ENCODE measurements around the gene TNRC6B.

DNA sequence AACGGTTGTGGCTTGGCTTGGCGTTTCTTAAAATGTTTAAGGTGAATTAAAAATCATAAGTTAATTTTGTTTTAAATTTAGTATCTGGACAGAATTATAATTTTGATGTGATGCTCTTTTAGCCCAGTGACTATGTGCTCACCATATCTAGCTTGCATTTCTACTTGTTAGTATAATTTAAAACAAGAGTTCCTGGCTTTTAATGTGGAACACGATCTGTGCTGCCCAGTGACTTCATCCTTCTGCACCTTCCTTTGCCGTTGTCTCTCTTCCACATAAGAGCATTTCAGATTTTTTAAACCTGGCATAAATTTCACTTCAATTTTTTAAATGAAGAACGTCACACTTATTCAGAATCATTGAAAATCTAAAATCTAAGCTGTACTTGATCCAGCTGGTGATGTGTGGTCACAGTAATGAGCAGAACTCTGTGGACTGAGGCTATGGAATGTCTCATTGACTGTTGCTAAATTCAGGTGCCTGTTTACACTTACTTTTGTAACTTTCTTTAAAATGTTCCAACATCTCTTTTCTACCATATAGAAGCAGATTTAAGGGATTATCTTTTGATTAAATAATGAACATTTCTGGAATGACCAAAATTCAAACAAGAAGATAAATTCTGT is 93.1 kb downstream of the TNRC6B start:
- TF ChIP-seq, protein P1, sequence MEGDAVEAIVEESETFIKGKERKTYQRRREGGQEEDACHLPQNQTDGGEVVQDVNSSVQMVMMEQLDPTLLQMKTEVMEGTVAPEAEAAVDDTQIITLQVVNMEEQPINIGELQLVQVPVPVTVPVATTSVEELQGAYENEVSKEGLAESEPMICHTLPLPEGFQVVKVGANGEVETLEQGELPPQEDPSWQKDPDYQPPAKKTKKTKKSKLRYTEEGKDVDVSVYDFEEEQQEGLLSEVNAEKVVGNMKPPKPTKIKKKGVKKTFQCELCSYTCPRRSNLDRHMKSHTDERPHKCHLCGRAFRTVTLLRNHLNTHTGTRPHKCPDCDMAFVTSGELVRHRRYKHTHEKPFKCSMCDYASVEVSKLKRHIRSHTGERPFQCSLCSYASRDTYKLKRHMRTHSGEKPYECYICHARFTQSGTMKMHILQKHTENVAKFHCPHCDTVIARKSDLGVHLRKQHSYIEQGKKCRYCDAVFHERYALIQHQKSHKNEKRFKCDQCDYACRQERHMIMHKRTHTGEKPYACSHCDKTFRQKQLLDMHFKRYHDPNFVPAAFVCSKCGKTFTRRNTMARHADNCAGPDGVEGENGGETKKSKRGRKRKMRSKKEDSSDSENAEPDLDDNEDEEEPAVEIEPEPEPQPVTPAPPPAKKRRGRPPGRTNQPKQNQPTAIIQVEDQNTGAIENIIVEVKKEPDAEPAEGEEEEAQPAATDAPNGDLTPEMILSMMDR (IDR thresholded peaks at IDR 0.05): no peak
- TF ChIP-seq POLR2AphosphoS5 (IDR thresholded peaks at IDR 0.05) (no peak), POLR2A (IDR thresholded peaks at IDR 0.05) (no peak)
